Spleen (tissue), 7 donors: ENCODE results near the gene CIITA.

Source experiments
- CTCF ChIP-seq, 11 experiments: fragments of 200-600 bp in 7 of 11; fragments of 450-650 bp in 4 of 11; sonication (generic) in 4 of 11; IDR thresholded peaks in 8 of 11; conservative IDR thresholded peaks in 3 of 11; 1 replicate in 7 of 11; 2 replicates in 4 of 11; pipeline versions ENCODE4 v1.4.0 to v1.8.0; 2016 to 2021; ENCODE audit warnings: antibody characterized with exemption in 11 of 11, inconsistent platforms in 4 of 11, mild to moderate bottlenecking in 1 of 11
- POLR2A ChIP-seq, 3 donors: fragments of 450-650 bp; IDR thresholded peaks; one replicate each; pipeline ENCODE4 v1.5.1; 2017; ENCODE audit warnings: antibody characterized with exemption in 3 of 3, mild to moderate bottlenecking in 1 of 3
- donor health status: DM: no; HTN: no; CAD: no; lungs with moderate emphysema.
- donor health status: DM: no; HTN: no; CAD: no.
- donor health status: DM: no; HTN: no; CAD: no.

DNA sequence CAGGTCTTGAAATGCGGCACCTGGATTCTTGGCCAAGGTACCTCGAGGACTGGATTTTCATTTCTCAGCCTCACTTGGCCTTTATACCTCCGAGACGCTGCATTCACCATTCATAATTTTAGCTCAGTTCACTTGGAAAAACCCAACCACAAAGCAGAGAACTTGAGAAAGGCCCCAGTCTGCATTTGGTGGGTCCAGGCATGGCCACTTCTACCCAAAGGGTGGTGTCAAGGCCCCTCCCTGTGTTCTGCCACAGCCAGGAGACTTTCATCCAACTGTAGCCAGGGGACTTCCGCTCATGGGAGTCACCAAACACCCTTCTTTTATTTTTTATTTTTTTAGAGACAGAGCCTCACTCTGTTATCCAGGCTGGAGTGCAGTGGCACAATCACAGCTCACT, 43.7 kb upstream of the CIITA start:
- TF ChIP-seq POLR2A (IDR thresholded peaks at IDR 0.05) (no peak), CTCF (IDR thresholded peaks at IDR 0.05 in 8 of 11, conservative IDR thresholded peaks at IDR 0.05 in 3 of 11) (no peak)
